Ovary (tissue), 9 donors: Measurements from ENCODE around the gene TMEM247. TPM values are rescaled to one million over a fixed set of nuclear protein-coding genes. Genes with fewer than 3 reads are reported as not detected.

ENCODE experiments used
- DNase-seq, 5 donors: peaks; one replicate each; pipeline ENCODE4 v3.0.0-alpha.2; 2019 to 2020
- H3K27ac ChIP-seq, 2 donors: fragments of 200-600 bp; one replicate each; pipeline versions ENCODE4 v1.5.1 to v1.8.0; 2019 to 2022
- H3K27me3 ChIP-seq: fragments of 200-600 bp; one replicate; pipeline ENCODE4 v1.8.0; 2022
- H3K36me3 ChIP-seq: fragments of 200-600 bp; sonication (generic); one replicate; pipeline ENCODE4 v1.5.1; 2019
- H3K4me1 ChIP-seq: one replicate; pipeline ENCODE4 v1.8.1; 2013; ENCODE audit warnings: mild to moderate bottlenecking, moderate library complexity; ENCODE audit not compliant: insufficient read depth
- H3K4me3 ChIP-seq: fragments of 200-600 bp; sonication (generic); one replicate; pipeline ENCODE4 v1.5.1; 2017
- H3K9me3 ChIP-seq, 2 donors: fragments of 200-600 bp in 1 of 2; sonication (generic) in 1 of 2; one replicate each; pipeline versions ENCODE4 v1.5.1 to v1.8.1; 2013 to 2019; ENCODE audit warnings: mild to moderate bottlenecking in 1 of 2, moderate library complexity in 1 of 2
- EP300 ChIP-seq: sonication (generic); formaldehyde crosslinking; IDR thresholded peaks from one replicate; pipeline ENCODE4 v1.6.1; 2017; ENCODE audit warnings: antibody characterized with exemption
- POLR2A ChIP-seq: fragments of 450-650 bp; IDR thresholded peaks from one replicate; pipeline ENCODE4 v1.6.1; 2017; ENCODE audit warnings: antibody characterized with exemption, mild to moderate bottlenecking, moderate library complexity
- WGBS, 3 donors: extraction: QIAGEN DNeasy Blood & Tissue Kit in 1 of 3; methylation state at CpG; one replicate each; pipeline versions ENCODE4 v1.1.5 to v1.1.7; 2013 to 2017; 5-methylcytosine and 5-hydroxymethylcytosine counted together
- intact Hi-C, 4 donors: fragments of 100-400 bp; cut with DNase I; formaldehyde crosslinking; loops; one replicate each; pipeline versions ENCODE4 v1.11.0 to v1.15.1; 2022 to 2023
- polyA plus RNA-seq, 2 donors: library from polyadenylated mRNA; stranded (reverse); fragments of 200-250 nt in 1 of 2; fragments of 350-450 nt in 1 of 2; fragmentation: Illumina TruSeq in 1 of 2; extraction: RNeasy Lipid Tissue Mini Kit (QIAGEN cat#74804) in 1 of 2; gene quantifications; one replicate each; pipeline ENCODE4 v1.2.3, GENCODE V29; 2013 to 2014
- total RNA-seq, 7 donors: library from RNA; depleted of rRNA in 2 of 7; stranded (reverse); fragments of >200 nt in 2 of 7; fragmentation: NEBNext Ultra II Directional in 3 of 7; extraction: Animal tissue kit (Norgen Biotek cat#: 25700) in 3 of 7; gene quantifications; one replicate each; pipeline versions ENCODE4 v1.1.0 to v1.2.4, GENCODE V29; 2016 to 2023
- TF ChIP-seq, protein P1 (sequence below), 3 donors: fragments of 450-650 bp in 2 of 3; fragments of 200-600 bp in 1 of 3; IDR thresholded peaks; one replicate each; pipeline versions ENCODE4 v1.5.1 to v1.8.0; 2016 to 2022; ENCODE audit warnings: antibody characterized with exemption in 3 of 3, mild to moderate bottlenecking in 1 of 3
- donor health status: DM: no; HTN: no; CAD: no; lungs with moderate emphysema.
- donor health status: DM: no; HTN: no; CAD: no.
- donor health status: Bipolar disorder and iron deficiency.
- donor health status: DM: yes; HTN: yes; CAD: no.
- donor health status: DM: no; HTN: no; CAD: no.
- donor health status: DM: yes; HTN: yes; CAD: no.

Gene TMEM247
- total and polyA plus RNA-seq, 9 donors = not detected

DNA sequence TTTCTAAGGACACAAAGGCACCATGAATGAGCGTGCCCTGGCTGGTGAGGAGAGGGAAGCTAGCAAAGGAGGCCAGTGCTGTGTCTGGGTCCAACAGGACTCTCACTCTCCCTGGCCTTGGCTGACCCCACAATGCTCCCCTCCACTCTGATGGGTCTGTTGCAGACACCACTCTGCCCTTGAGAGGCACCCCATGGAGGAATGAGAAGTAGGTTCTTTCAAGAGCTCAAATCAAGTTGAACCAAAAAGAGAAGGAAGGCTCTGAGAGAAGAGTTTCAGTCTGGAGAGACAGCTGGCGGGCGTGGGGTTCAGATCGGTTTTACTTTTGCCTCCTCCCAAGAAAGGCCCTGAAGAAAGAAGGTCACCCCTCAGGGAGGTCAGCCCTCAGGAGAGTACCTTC lies 18.4 kb downstream of the TMEM247 start:
- Histone ChIP-seq H3K9me3 (no peaks in the 10 kb centered on the region), H3K4me3 (no peak overlapping the region), H3K27me3 (no peaks in the 10 kb centered on the region), H3K36me3 (no peaks in the 10 kb centered on the region), H3K4me1 (no peaks in the 10 kb centered on the region), H3K27ac (no peak overlapping the region)
- WGBS, 3 donors = 93 to 95% (median 94%) methylated on average over 4 of the region's 4 CpGs
- intact Hi-C loops = no loop called here
- no peak for TF ChIP-seq POLR2A
- no peak for TF ChIP-seq EP300
- TF ChIP-seq, protein P1, sequence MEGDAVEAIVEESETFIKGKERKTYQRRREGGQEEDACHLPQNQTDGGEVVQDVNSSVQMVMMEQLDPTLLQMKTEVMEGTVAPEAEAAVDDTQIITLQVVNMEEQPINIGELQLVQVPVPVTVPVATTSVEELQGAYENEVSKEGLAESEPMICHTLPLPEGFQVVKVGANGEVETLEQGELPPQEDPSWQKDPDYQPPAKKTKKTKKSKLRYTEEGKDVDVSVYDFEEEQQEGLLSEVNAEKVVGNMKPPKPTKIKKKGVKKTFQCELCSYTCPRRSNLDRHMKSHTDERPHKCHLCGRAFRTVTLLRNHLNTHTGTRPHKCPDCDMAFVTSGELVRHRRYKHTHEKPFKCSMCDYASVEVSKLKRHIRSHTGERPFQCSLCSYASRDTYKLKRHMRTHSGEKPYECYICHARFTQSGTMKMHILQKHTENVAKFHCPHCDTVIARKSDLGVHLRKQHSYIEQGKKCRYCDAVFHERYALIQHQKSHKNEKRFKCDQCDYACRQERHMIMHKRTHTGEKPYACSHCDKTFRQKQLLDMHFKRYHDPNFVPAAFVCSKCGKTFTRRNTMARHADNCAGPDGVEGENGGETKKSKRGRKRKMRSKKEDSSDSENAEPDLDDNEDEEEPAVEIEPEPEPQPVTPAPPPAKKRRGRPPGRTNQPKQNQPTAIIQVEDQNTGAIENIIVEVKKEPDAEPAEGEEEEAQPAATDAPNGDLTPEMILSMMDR (IDR thresholded peaks at IDR 0.05) = no peak
- no peak for DNase-seq

DNA sequence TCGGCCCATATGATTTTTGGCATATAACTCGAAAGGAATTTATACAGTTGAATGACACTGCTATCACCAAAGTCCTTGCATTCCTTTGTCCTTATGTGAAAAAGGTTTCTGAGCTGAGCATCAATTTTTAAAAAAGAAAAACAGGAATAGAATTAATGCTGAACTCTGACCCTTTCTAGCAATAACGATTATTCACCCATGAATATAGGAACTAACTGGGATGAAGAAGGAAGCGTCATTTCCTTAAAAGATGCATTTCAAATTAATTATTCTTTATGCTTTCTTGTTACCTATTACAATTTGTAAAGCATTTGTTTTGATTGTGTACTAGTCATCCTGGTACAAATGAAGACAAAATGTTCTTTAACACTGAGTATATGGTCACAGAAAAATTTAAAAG lies 19.3 kb downstream of the TMEM247 start:
- 84 to 86% (median 85%) methylated on average over 4 of the region's 4 CpGs for WGBS, 3 donors
- H3K9me3 ChIP-seq = no peaks in the 10 kb centered on the region
- H3K4me1 ChIP-seq = no peaks in the 10 kb centered on the region
- no peak overlapping the region for H3K4me3 ChIP-seq
- H3K36me3 ChIP-seq = no peaks in the 10 kb centered on the region
- no peaks in the 10 kb centered on the region for H3K27me3 ChIP-seq
- DNase-seq = no peak
- H3K27ac ChIP-seq = no peak overlapping the region
- TF ChIP-seq EP300 = no peak
- TF ChIP-seq POLR2A = no peak
- TF ChIP-seq, protein P1 (IDR thresholded peaks at IDR 0.05) = no peak
- intact Hi-C loops = no loop called here

DNA sequence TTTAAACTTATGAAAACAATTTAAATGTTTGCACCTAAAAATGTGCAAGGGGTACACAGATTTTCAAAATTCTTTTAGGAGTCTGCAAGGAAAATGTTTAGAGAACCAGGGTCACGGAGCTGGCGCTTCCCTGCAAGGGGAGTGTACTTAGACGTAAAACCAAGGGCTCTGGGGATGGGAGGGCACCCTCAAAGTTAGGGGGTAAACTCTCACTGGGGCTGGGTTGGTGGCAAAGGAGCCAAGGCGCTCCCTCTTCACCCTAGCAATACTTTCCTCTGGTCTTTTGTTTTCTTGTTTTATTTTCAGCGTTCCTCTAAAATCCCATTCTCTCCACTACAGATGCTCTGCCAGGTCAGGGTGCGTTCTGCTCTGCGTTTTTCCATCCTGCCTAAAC lies 20.0 kb downstream of the TMEM247 start:
- Histone ChIP-seq H3K27me3 (no peaks in the 10 kb centered on the region), H3K36me3 (no peaks in the 10 kb centered on the region), H3K27ac (peak overlapping the region in 1 of 2 donors; percentile 71), H3K4me1 (no peaks in the 10 kb centered on the region), H3K4me3 (peak overlapping the region; percentile 50), H3K9me3 (no peaks in the 10 kb centered on the region)
- DNase-seq = no peak
- intact Hi-C loops = no loop called here
- 7 to 13% (median 9%) methylated on average over 7 of the region's 7 CpGs for WGBS, 3 donors
- TF ChIP-seq, protein P1 (IDR thresholded peaks at IDR 0.05) = no peak
- no peak for TF ChIP-seq EP300

GRCh38 chr2:46500801-46501200 lies 21.4 kb downstream of the TMEM247 start:
- H3K27ac ChIP-seq = no peak overlapping the region
- no peaks in the 10 kb centered on the region for H3K27me3 ChIP-seq
- DNase-seq = peak in 1 of 5 donors; percentile 53
- no peaks in the 10 kb centered on the region for H3K9me3 ChIP-seq
- no peaks in the 10 kb centered on the region for H3K4me1 ChIP-seq
- intact Hi-C loops = no loop called here
- TF ChIP-seq EP300 (no peak), POLR2A (no peak)
- TF ChIP-seq, protein P1 (IDR thresholded peaks at IDR 0.05) = no peak
- 63 to 89% (median 86%) methylated on average over 6 of the region's 6 CpGs for WGBS, 3 donors
- no peak overlapping the region for H3K4me3 ChIP-seq
- H3K36me3 ChIP-seq = no peaks in the 10 kb centered on the region
